HG02884 (cell line): ENCODE results near the gene WT1.

ENCODE experiments used
- ATAC-seq: cut with Tn5 transposase; IDR thresholded peaks from one replicate; pipeline ENCODE4 v1.9.1; 2021; ENCODE audit warnings: mild to moderate bottlenecking, moderate library complexity; ENCODE audit not compliant: unreplicated experiment

The WT1 gene

GRCh38 chr11:32425761-32426160 is 9.6 kb downstream of the WT1 start:
- no peak for ATAC-seq

- ATAC-seq, result no peak
These were observed 12.8 kb downstream of the WT1 start for GRCh38 chr11:32422545-32422944.

GRCh38 chr11:32421992-32422391 is 13.3 kb downstream of the WT1 start:
- ATAC-seq, result no peak

- ATAC-seq, result peak; percentile 83
These were observed 14.1 kb downstream of the WT1 start for GRCh38 chr11:32420937-32421901.

- no peak for ATAC-seq
These were observed 15.2 kb downstream of the WT1 start for GRCh38 chr11:32420139-32420538.

GRCh38 chr11:32418836-32419235 is 16.5 kb downstream of the WT1 start:
- no peak for ATAC-seq

GRCh38 chr11:32417806-32418205 is 17.5 kb downstream of the WT1 start:
- ATAC-seq, result no peak

GRCh38 chr11:32416301-32416700 is 19.0 kb downstream of the WT1 start:
- no peak for ATAC-seq

- no peak for ATAC-seq
These were observed 20.4 kb downstream of the WT1 start for GRCh38 chr11:32414925-32415324.

- no peak for ATAC-seq
These were observed 23.3 kb downstream of the WT1 start for GRCh38 chr11:32411942-32412615.

- no peak for ATAC-seq
These were observed 29.7 kb downstream of the WT1 start for GRCh38 chr11:32405592-32405991.

GRCh38 chr11:32402836-32403235 is 32.5 kb downstream of the WT1 start:
- ATAC-seq, result no peak

GRCh38 chr11:32400670-32401369 is 34.5 kb downstream of the WT1 start:
- ATAC-seq, result no peak

GRCh38 chr11:32400196-32400595 is 35.1 kb downstream of the WT1 start:
- ATAC-seq, result no peak

- no peak for ATAC-seq
These were observed 38.3 kb downstream of the WT1 start for GRCh38 chr11:32396991-32397390.

- ATAC-seq, result peak; percentile 77
These were observed 39.0 kb downstream of the WT1 start for GRCh38 chr11:32396331-32396730.

- no peak for ATAC-seq
These were observed 40.2 kb downstream of the WT1 start for GRCh38 chr11:32395127-32395526.

- ATAC-seq, result no peak
These were observed 42.5 kb downstream of the WT1 start for GRCh38 chr11:32392840-32393239.

- no peak for ATAC-seq
These were observed 43.3 kb downstream of the WT1 start for GRCh38 chr11:32391956-32392553.

GRCh38 chr11:32391479-32391878 is 43.9 kb downstream of the WT1 start:
- no peak for ATAC-seq

GRCh38 chr11:32390712-32391111 is 44.6 kb downstream of the WT1 start:
- ATAC-seq, result no peak
